Panc1 (cell line): ENCODE measurements around the gene LRRC49. TPM values are rescaled to one million over a fixed set of nuclear protein-coding genes. Genes with fewer than 3 reads are reported as not detected.
"Not testable (repeated sequence)": the region's sequence is repeated elsewhere in the genome, so short reads cannot be mapped to it uniquely, and the experiment has no call there.

Experiments
- ATAC-seq: fragments of 200-7000 bp; cut with Tn5 transposase; 2 replicates; pipeline ENCODE4 v1.9.1; 2020; ENCODE audit warnings: mild to moderate bottlenecking, moderate library complexity
- BruUV-seq: library from RNA; stranded (reverse); fragments of 400-500 nt; replicated peaks from 2 replicates; lab custom pipeline; 2021; lab: Mats Ljungman, UMichigan
- CTCF ChIA-PET: fragments of 300-600 bp; sonication (Branson Sonifier 250); formaldehyde crosslinking; loops from one replicate; lab custom pipeline; 2022; ENCODE audit warnings: antibody characterized with exemption; lab: Charles Lee
- POLR2A ChIA-PET: fragments of 300-600 bp; sonication (Branson Sonifier 250); formaldehyde crosslinking; loops from one replicate; lab custom pipeline; 2022; ENCODE audit warnings: antibody characterized with exemption; lab: Charles Lee
- DNase-seq: peaks from one replicate; pipeline ENCODE4 v3.0.0-alpha.2; 2010; ENCODE audit warnings: low read depth, low spot score
- H3K27ac ChIP-seq: 2 replicates; pipeline ENCODE4 v1.5.1; 2011; ENCODE audit warnings: mild to moderate bottlenecking, low read length, inconsistent platforms
- H3K27me3 ChIP-seq: fragments of 200-500 bp; sonication (Bioruptor generic); 2 replicates; pipeline ENCODE4 v1.6.0; 2014; ENCODE audit warnings: low read length, inconsistent platforms; ENCODE audit not compliant: control insufficient read depth, insufficient read depth
- H3K36me3 ChIP-seq: fragments of 200-500 bp; sonication (Bioruptor generic); 2 replicates; pipeline ENCODE4 v1.5.1; 2014; ENCODE audit warnings: inconsistent platforms, mild to moderate bottlenecking, low read length, moderate library complexity; ENCODE audit not compliant: control insufficient read depth, insufficient read depth
- H3K4me1 ChIP-seq: 2 replicates; pipeline ENCODE4 v1.5.1; 2011; ENCODE audit warnings: inconsistent platforms, mild to moderate bottlenecking, low read length, moderate library complexity; ENCODE audit not compliant: control insufficient read depth, insufficient read depth
- H3K4me3 ChIP-seq, 2 experiments: 2 replicates each; pipeline ENCODE4 v1.5.1; 2011 to 2012; ENCODE audit warnings: low read depth in 2 of 2, low read length in 2 of 2, mild to moderate bottlenecking in 2 of 2, inconsistent platforms in 1 of 2, moderate library complexity in 1 of 2
- H3K9me3 ChIP-seq: fragments of 200-500 bp; sonication (Bioruptor generic); 2 replicates; pipeline ENCODE4 v1.5.1; 2014; ENCODE audit warnings: low read depth, mild to moderate bottlenecking, inconsistent platforms, low read length, moderate library complexity; ENCODE audit not compliant: control insufficient read depth, insufficient read depth
- CTCF ChIP-seq: fragments of 450-650 bp; IDR thresholded peaks from 2 replicates; pipeline ENCODE4 v1.5.1; 2017; ENCODE audit warnings: mild to moderate bottlenecking
- POLR2AphosphoS5 ChIP-seq: IDR thresholded peaks from 2 replicates; pipeline ENCODE4 v1.6.1; 2012; ENCODE audit warnings: mild to moderate bottlenecking, low read depth, low read length, moderate library complexity
- REST ChIP-seq, 2 experiments: IDR thresholded peaks; 2 replicates each; pipeline ENCODE4 v1.6.1; 2011 to 2012; ENCODE audit warnings: low read depth in 2 of 2, control low read depth in 1 of 2, low read length in 1 of 2, mild to moderate bottlenecking in 1 of 2, moderate library complexity in 1 of 2; ENCODE audit not compliant: insufficient read depth in 1 of 2
- SIN3A ChIP-seq: IDR thresholded peaks from 2 replicates; pipeline ENCODE4 v1.6.1; 2012; ENCODE audit warnings: low read depth, mild to moderate bottlenecking, low read length, moderate library complexity, borderline replicate concordance; ENCODE audit not compliant: insufficient read depth
- TCF7L2 ChIP-seq: IDR thresholded peaks from 2 replicates; pipeline ENCODE4 v1.6.1; 2011; ENCODE audit warnings: mild to moderate bottlenecking, low read depth, low read length, inconsistent platforms
- in situ Hi-C: cut with HindIII; loops from 2 replicates; pipeline ENCODE4 v1.10.0; 2016; ENCODE audit warnings: low sequenced_read_pairs, low pct_unique_long_range_greater_than_20kb
- intact Hi-C: fragments of 100-400 bp; cut with micrococcal nuclease; formaldehyde crosslinking; loops from one replicate; pipeline ENCODE4 v1.10.0; 2022; ENCODE audit not compliant: unreplicated experiment
- total RNA-seq: library from RNA; stranded (reverse); gene quantifications from one replicate; pipeline ENCODE4 v1.2.1, GENCODE V29; 2021; ENCODE audit not compliant: unreplicated experiment

LRRC49 gene
- total RNA-seq, 1 experiment from 2014 or later: 8.3 TPM

GRCh38 chr15:70870051-70870450, 22.6 kb upstream of the LRRC49 start:
- no peaks in the 10 kb centered on the region for H3K27me3 ChIP-seq
- no TSS peak for BruUV-seq
- peaks cover 11% of the 10 kb centered on the region; the same call in 1 of the 2 replicates for H3K4me1 ChIP-seq
- ChIA-PET POLR2A (interaction anchor here (0.7 kb wide), 1 partner anchor 9 kb away, joined by 4 read pairs; no protein-coding TSS in a partner anchor), CTCF (no interaction called here)
- no peak overlapping the region for H3K4me3 ChIP-seq
- H3K27ac ChIP-seq: no peak overlapping the region
- H3K9me3 ChIP-seq: peaks cover 5% of the 10 kb centered on the region; the same call in 1 of the 2 replicates
- TF ChIP-seq POLR2AphosphoS5 (no peak), CTCF (no peak), REST (IDR thresholded peaks at IDR 0.05; ENCODE audit: insufficient read depth in 1 of 2, low read depth in 2 of 2, low read length in 1 of 2) (no peak), TCF7L2 (no peak), SIN3A (no peak)
- DNase-seq (no peak), ATAC-seq (no peak; the same call in 1 of the 2 replicates)
- H3K36me3 ChIP-seq: no peaks in the 10 kb centered on the region
- in situ Hi-C loops (no loop called here), intact Hi-C loops (no loop called here)

GRCh38 chr15:70871490-70871889, 21.1 kb upstream of the LRRC49 start:
- H3K9me3 ChIP-seq, H3K36me3 ChIP-seq, H3K4me3 ChIP-seq, BruUV-seq, H3K27ac ChIP-seq, in situ Hi-C loops, H3K27me3 ChIP-seq, intact Hi-C loops, DNase-seq, ATAC-seq, CTCF ChIA-PET: not testable (repeated sequence)
- H3K4me1 ChIP-seq: peaks cover 15% of the 10 kb centered on the region; the same call in 1 of the 2 replicates
- POLR2A ChIA-PET: interaction anchor here (0.7 kb wide), 1 partner anchor 317 kb away, joined by 3 read pairs; no protein-coding TSS in a partner anchor
